PC-9 (cell line): ENCODE results near the gene DUSP6. TPM values are rescaled to one million over a fixed set of nuclear protein-coding genes. Genes with fewer than 3 reads are reported as not detected.

Source experiments
- BruUV-seq: library from RNA; stranded (reverse); fragments of 400-500 nt; replicated peaks from 2 replicates; lab custom pipeline; 2021; lab: Mats Ljungman, UMichigan
- CTCF ChIA-PET: fragments of 300-600 bp; sonication (Branson Sonifier 250); formaldehyde crosslinking; loops from one replicate; lab custom pipeline; 2022; ENCODE audit warnings: antibody characterized with exemption; lab: Charles Lee
- POLR2A ChIA-PET: fragments of 300-600 bp; sonication (Branson Sonifier 250); formaldehyde crosslinking; loops from one replicate; lab custom pipeline; 2022; ENCODE audit warnings: antibody characterized with exemption; ENCODE audit not compliant: unreplicated experiment; lab: Charles Lee
- DNase-seq, 2 experiments: peaks; one replicate each; pipeline versions ENCODE4 v3.0.0 to v3.0.0-alpha.2; 2015 to 2022; ENCODE audit warnings: mixed read lengths in 1 of 2
- H2AFZ ChIP-seq: fragments of 200-600 bp; sonication (generic); 2 replicates; pipeline ENCODE4 v1.8.1; 2017; ENCODE audit warnings: antibody characterized with exemption
- H3F3A ChIP-seq: fragments of 200-600 bp; sonication (generic); 2 replicates; pipeline ENCODE4 v1.8.1; 2017; ENCODE audit warnings: antibody characterized with exemption, mild to moderate bottlenecking, low read depth; ENCODE audit not compliant: insufficient read depth
- H3K27ac ChIP-seq: fragments of 200-600 bp; sonication (generic); 2 replicates; pipeline ENCODE4 v1.6.1; 2016; ENCODE audit warnings: mixed run types
- H3K27me3 ChIP-seq: fragments of 200-600 bp; sonication (generic); 2 replicates; pipeline ENCODE4 v1.6.1; 2016; ENCODE audit warnings: low read depth, mixed run types; ENCODE audit not compliant: insufficient read depth
- H3K36me3 ChIP-seq: fragments of 200-600 bp; sonication (generic); 2 replicates; pipeline ENCODE4 v1.6.1; 2016; ENCODE audit warnings: low read depth, mixed run types
- H3K4me1 ChIP-seq: fragments of 200-600 bp; sonication (generic); replicated peaks from 2 replicates; pipeline ENCODE4 v1.6.1; 2016; ENCODE audit warnings: mixed run types; ENCODE audit not compliant: insufficient read depth
- H3K4me2 ChIP-seq: fragments of 200-600 bp; sonication (generic); 2 replicates; pipeline ENCODE4 v1.6.1; 2017; ENCODE audit warnings: mixed run types
- H3K4me3 ChIP-seq: fragments of 200-600 bp; sonication (generic); 2 replicates; pipeline ENCODE4 v1.6.1; 2016; ENCODE audit warnings: mixed run types
- H3K79me2 ChIP-seq: fragments of 200-600 bp; sonication (generic); 2 replicates; pipeline ENCODE4 v1.6.1; 2017; ENCODE audit warnings: low read depth, mixed run types
- H3K9me2 ChIP-seq: fragments of 200-600 bp; sonication (generic); 2 replicates; pipeline ENCODE4 v1.8.1; 2017; ENCODE audit warnings: mild to moderate bottlenecking; ENCODE audit not compliant: insufficient read depth
- H3K9me3 ChIP-seq: fragments of 200-600 bp; sonication (generic); 2 replicates; pipeline ENCODE4 v1.8.1; 2016; ENCODE audit warnings: low read depth; ENCODE audit not compliant: insufficient read depth
- H4K20me1 ChIP-seq: fragments of 200-600 bp; sonication (generic); 2 replicates; pipeline ENCODE4 v1.8.1; 2017; ENCODE audit not compliant: insufficient read depth
- EZH2 ChIP-seq: fragments of 200-600 bp; sonication (generic); IDR thresholded peaks from 2 replicates; pipeline ENCODE4 v1.8.0; 2017; ENCODE audit warnings: antibody characterized with exemption, low read depth
- intact Hi-C: fragments of 100-400 bp; cut with micrococcal nuclease; formaldehyde crosslinking; loops from one replicate; pipeline ENCODE4 v1.10.0; 2022; ENCODE audit not compliant: unreplicated experiment
- total RNA-seq: library from RNA; stranded (reverse); gene quantifications from 2 replicates; pipeline ENCODE4 v1.2.3, GENCODE V29; 2021
- TF ChIP-seq, protein P1 (sequence below): fragments of 200-600 bp; sonication (generic); conservative IDR thresholded peaks from 2 replicates; pipeline ENCODE4 v1.6.1; 2017; ENCODE audit warnings: mixed run types, antibody characterized with exemption, mild to moderate bottlenecking, moderate library complexity

Gene DUSP6
- total RNA-seq, 1 experiment from 2014 or later = 14.1 TPM

DNA sequence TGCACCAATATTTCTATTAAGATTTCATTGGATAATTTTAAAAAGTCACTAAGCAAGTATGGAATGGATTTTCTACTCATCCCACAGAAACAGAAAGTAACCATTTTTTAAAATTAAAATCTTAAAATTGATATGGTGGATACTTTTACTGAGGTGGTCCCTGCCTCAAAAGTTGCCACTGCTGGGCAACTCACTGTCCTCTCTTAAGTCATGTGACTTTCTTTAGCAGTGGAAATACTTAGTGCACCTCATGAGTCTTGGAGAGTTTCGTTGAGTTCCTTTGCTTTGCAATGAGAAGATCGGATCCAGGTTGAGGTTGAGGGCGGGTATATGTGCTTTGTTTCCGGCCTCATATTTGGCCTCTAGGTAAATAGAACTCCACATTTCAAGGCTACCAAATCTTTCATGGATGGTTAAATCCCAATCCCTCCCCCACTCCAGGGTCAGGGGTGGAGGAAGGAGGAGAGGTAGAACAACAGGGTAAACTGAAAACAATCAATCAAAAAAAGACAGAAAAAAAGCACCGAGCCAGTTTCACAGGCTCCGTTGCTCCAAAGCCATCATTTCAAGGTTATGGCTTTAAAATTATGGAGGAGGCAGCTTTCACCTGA lies 39.5 kb upstream of the DUSP6 start:
- DNase-seq = no peak
- BruUV-seq = no TSS peak
- no peak overlapping the region for H2AFZ ChIP-seq
- H3K4me2 ChIP-seq = no peak overlapping the region
- no peaks in the 10 kb centered on the region for H3K36me3 ChIP-seq
- ChIA-PET POLR2A (no interaction called here), CTCF (no interaction called here)
- H3K27me3 ChIP-seq = no peaks in the 10 kb centered on the region
- H3K9me3 ChIP-seq = peaks cover 5% of the 10 kb centered on the region; the same call in 1 of the 2 replicates
- H3K4me3 ChIP-seq = no peak overlapping the region
- H3F3A ChIP-seq = peaks cover 24% of the 10 kb centered on the region
- no peaks in the 10 kb centered on the region for H4K20me1 ChIP-seq
- no peaks in the 10 kb centered on the region for H3K79me2 ChIP-seq
- H3K27ac ChIP-seq = no peak overlapping the region
- no peaks in the 10 kb centered on the region for H3K9me2 ChIP-seq
- no peak for TF ChIP-seq EZH2
- TF ChIP-seq, protein P1, sequence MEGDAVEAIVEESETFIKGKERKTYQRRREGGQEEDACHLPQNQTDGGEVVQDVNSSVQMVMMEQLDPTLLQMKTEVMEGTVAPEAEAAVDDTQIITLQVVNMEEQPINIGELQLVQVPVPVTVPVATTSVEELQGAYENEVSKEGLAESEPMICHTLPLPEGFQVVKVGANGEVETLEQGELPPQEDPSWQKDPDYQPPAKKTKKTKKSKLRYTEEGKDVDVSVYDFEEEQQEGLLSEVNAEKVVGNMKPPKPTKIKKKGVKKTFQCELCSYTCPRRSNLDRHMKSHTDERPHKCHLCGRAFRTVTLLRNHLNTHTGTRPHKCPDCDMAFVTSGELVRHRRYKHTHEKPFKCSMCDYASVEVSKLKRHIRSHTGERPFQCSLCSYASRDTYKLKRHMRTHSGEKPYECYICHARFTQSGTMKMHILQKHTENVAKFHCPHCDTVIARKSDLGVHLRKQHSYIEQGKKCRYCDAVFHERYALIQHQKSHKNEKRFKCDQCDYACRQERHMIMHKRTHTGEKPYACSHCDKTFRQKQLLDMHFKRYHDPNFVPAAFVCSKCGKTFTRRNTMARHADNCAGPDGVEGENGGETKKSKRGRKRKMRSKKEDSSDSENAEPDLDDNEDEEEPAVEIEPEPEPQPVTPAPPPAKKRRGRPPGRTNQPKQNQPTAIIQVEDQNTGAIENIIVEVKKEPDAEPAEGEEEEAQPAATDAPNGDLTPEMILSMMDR = no peak
- peaks cover 37% of the 10 kb centered on the region for H3K4me1 ChIP-seq
- intact Hi-C loops = no loop called here

DNA sequence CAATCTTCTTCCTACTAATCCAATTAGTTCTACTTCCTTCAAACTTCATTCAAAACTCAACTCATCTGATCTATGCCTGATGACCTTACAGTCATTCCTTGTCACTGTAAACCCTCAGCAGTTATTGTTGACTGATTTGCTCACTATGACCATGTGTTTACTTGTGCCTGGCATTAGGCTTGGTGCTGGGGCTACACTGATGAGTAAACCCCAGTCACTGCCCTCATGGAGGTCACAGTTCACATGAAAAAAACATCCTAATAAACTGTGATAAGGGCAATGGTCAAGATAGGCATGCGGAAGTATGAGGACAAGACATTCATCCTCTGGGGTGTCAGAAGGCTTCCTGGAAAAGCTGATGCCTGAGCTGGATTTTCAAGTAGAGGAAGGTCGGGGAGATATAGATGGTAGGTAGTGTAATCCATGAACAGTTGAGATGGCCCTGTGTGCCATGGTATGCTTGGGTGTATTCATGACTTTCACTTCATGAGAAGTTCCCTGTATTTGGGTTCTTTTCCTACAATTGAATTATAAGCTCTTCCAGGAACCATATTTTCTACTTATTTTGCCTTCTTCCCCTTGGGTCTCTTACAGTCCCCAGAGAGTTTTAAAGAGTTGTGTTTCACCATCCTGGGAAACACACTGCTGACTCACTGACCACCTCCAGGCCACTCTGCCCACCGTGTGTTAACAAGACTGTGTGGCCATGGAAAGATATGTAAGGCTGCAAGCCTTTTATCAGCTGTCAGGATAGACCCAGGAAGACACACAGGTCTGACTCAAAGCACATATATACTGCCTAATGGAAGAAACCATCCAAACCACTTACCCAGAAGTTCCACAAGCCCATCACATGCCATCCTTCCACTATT lies 38.7 kb upstream of the DUSP6 start:
- H3K9me3 ChIP-seq = peaks cover 5% of the 10 kb centered on the region; the same call in 1 of the 2 replicates
- H4K20me1 ChIP-seq = no peaks in the 10 kb centered on the region
- no peaks in the 10 kb centered on the region for H3K36me3 ChIP-seq
- no peaks in the 10 kb centered on the region for H3K27me3 ChIP-seq
- no peaks in the 10 kb centered on the region for H3K9me2 ChIP-seq
- POLR2A ChIA-PET = interaction anchor here (0.6 kb wide), 1 partner anchor 274 kb away, joined by 3 read pairs; no protein-coding TSS in a partner anchor
- peaks cover 24% of the 10 kb centered on the region for H3F3A ChIP-seq
- CTCF ChIA-PET = no interaction called here
- DNase-seq = peak in 1 of 2 experiments; percentile 62
- H3K4me1 ChIP-seq = peaks cover 42% of the 10 kb centered on the region
- H3K4me3 ChIP-seq = no peak overlapping the region
- H3K27ac ChIP-seq = peak overlapping the region; percentile 51
- TF ChIP-seq, protein P1 = no peak
- TF ChIP-seq EZH2 = no peak
- H3K4me2 ChIP-seq = peak overlapping the region; percentile 8; the same call in 1 of the 2 replicates
- H3K79me2 ChIP-seq = no peaks in the 10 kb centered on the region
- intact Hi-C loops = no loop called here
- H2AFZ ChIP-seq = no peak overlapping the region
- no TSS peak for BruUV-seq

- H3K4me3 ChIP-seq = no peak overlapping the region
- peak overlapping the region; percentile 8; the same call in 1 of the 2 replicates for H3K4me2 ChIP-seq
- H2AFZ ChIP-seq = no peak overlapping the region
- no TSS peak for BruUV-seq
- H3K79me2 ChIP-seq = no peaks in the 10 kb centered on the region
- POLR2A ChIA-PET = interaction anchor here (0.6 kb wide), 1 partner anchor 273 kb away, joined by 3 read pairs; no protein-coding TSS in a partner anchor
- H3K4me1 ChIP-seq = peaks cover 50% of the 10 kb centered on the region
- peaks cover 24% of the 10 kb centered on the region for H3F3A ChIP-seq
- CTCF ChIA-PET = no interaction called here
- H4K20me1 ChIP-seq = no peaks in the 10 kb centered on the region
- no peak for TF ChIP-seq EZH2
- TF ChIP-seq, protein P1 = no peak
- H3K9me3 ChIP-seq = peaks cover 5% of the 10 kb centered on the region; the same call in 1 of the 2 replicates
- peak overlapping the region; percentile 51 for H3K27ac ChIP-seq
- no peak for DNase-seq
- H3K36me3 ChIP-seq = no peaks in the 10 kb centered on the region
- intact Hi-C loops = no loop called here
- H3K9me2 ChIP-seq = no peaks in the 10 kb centered on the region
- no peaks in the 10 kb centered on the region for H3K27me3 ChIP-seq
Observed at GRCh38 chr12:89389755-89390661, 37.7 kb upstream of the DUSP6 start.
